NCI-H146 treated with DMSO at 0.1 percent for 48 hours (cell line): Measurements from ENCODE around the gene PTGDS.

Experiments
- DNase-seq: peaks from one replicate; lab custom pipeline; 2025; ENCODE audit not compliant: unreplicated experiment; lab: John Stamatoyannopoulos, UW

PTGDS gene

DNA sequence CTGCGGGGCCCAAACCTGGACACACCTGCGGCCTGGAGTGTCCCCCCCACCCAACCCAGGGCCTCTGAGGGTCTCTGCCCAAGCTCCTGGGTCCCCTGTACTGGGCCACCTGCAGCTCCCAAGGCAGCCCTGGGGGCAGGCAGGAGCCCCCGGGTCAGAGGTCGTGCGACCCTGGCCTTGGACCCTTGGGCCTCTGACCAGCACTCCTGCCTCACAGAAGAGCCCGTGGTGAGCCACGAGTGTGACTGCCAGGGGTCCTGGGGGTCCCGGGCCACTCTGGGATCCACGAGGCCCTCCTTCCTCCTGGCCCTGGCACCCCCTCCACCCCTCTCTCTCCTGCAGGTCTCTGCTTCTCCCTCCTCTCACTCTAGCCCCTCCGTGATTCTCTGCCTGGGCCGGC, 5.0 kb upstream of the PTGDS start:
- no peak for DNase-seq

DNA sequence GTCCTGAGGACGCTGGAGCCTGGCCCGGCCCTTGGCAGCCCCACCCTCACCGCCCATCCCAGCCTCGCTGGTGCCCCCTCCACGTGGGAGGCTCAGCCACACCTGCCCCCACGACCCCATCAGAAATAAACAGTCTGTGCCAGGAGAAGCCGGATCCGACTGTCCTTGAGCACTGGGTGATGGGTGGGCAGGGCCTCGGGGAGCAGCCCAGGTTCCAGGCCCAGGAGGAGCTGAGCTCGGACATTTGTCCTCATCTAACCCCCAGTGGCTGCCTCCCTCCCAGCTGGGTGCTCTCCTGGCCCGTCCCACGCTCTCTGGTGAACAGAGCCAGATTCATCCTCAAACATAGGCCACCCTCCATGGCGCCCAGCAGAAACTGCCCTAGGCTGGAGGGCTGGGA, 4.6 kb upstream of the PTGDS start:
- DNase-seq: no peak

DNA sequence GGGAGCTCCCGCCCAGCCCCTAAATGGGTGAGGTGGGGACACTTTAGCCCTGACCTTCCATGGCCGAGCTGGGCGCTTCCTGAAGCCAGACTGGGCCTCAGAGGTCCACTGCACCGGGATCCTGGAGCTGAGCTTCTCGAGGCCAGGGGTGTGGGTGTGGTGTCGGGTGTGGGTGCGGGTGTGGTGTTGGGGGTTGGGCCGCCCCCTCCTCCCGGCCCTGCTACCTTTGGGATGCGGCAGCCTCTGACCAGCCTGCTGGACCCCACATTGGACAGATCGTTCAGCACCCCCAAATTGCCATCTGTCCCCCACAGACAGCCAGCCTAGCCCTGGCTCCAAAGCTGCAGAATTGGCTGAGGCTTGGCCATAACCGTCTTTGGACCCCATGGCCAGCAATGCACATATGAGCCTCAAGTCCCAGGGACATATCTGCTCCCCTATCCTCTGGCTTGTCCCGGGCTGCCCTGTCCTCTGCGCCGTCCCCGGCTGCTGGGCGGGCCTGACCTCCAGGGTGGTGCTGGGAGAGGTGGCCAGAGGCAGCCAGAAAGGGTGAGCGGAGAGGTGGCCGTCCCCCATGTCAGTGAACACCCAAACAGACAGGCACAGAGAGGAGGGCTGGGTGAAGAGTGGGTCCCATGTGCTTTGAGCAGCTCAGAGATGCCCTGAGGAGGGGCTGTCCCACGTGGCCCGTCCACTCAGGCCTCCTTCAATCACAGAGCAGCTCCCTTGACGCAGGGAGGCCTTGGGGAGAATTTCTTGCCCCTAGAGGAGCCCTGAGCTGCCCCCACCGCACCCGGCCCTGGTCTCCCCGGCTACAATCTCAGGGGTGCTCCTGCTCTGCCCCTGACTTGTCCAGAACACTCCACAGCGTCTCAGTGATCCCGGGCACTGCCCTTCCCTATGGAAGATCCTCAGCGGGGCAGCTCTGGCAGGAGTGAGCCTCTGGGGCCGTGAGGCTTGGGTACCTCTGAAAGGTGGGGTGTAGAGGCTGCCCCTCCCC, 3.4 kb upstream of the PTGDS start:
- DNase-seq: no peak

DNA sequence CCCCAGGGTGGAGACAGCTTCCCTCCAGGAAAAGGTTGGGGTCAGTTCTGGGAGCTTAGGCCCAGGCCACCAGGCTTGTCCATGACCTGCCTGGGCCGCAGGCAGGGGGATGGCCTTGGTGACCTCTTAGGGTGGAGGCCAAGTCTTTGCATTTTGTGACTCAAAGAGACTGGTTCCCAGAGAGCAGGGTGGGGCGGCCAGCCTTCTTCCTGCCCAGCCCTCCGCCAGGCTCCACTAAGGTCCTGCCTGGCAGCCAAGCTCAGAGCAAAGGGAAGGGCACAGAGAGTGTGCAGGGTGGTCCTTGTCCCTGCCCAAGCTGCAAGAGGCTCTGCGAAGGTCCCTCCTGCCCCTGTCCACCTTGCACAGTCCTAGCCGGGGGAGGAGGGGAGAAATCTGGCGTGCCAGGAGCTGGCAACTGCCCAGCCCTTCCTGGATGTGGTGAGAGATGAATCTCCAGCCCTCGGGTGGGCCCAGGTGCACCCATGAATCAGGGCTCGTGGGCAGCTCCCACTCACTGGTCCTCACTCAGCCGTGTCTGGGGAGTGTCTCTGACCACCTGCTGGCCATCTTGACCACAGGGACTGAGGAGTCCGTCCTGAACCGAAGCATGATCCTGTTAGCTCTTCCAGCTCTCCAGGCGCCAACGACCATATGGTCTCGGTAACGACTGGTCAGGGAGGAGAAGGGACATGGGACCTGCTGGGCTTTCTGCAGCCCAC, 2.3 kb upstream of the PTGDS start:
- DNase-seq: no peak

DNA sequence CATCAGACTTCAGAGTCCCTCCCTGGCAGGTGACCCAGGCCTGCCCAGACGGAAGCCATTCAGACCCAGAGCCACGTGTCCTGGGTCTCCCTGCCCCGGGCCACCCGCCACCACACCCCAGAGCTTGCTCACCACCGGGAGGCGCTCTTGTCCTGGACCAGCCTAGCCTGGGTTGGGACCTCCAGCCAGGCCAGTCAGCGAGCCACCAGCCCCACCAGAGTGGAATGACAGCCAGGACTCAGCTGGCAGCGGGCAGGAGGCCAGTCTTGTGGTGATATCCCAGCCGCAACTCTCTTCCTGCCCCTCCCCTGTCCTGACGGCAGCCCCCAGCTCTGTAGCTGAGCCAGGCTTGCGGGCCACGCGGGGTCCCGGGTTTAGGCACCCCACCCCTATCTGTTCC, 1.7 kb upstream of the PTGDS start:
- no peak for DNase-seq

DNA sequence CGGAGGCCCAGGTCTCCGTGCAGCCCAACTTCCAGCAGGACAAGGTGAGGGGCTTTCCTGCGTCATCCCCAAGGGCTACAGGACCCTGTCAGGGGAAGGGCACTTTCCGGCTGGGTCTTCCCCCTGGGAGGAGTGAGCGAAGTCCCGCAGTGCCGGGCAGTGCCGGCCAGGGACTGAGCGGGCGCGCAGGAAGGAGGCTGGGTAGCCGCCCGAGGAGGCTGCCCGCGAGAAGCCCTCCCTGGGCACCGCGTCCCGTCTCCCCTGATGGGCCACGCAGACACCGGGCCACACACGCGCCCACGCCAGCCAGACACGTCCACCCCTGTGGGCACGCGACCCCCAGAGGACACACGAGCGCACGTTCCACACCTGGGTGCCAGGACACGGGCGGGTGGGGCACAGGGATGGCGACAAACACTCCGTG, 357 bp downstream of the PTGDS start:
- no peak for DNase-seq

DNA sequence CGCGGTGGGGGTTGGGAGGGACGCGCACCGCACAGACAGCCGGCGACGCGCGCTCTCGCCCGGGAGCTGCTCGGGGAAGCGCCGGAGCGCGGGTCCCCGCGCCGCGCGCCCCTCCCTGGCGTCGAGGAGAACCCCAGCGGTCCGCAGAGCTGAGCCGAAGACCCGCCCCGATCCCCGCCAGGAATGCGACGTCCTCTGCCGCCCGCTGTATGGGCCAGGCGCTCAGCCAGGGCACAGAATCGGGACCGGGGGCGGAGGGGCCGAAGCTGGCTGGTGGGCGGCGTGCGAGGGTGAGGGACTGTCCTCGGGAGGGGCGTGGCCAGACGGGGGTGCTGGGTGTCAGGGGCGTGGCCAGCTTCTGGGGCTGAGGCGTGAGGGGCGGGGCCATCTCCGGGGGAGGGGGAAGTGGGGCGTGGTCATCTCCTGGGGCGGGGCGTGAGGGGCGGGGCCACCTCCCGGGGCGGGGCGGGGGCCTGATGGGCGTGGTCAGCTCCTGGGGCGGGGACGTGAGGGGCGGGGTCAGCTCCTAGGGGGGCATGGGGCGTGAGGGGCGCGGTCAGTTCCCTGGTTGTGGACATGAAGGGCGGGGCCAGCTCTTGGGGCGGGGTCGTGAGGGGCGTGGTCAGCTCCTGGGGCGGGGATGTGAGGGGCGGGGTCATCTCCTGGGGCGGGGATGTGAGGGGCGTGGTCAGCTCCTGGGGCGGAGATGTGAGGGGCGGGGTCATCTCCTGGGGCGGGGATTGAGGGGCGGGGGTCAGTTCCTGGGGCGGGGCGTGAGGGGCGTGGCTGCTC, 965 bp downstream of the PTGDS start:
- DNase-seq: peak; percentile 14

- DNase-seq: no peak
Observed at GRCh38 chr9:136978865-136979544, 1.7 kb downstream of the PTGDS start.

DNA sequence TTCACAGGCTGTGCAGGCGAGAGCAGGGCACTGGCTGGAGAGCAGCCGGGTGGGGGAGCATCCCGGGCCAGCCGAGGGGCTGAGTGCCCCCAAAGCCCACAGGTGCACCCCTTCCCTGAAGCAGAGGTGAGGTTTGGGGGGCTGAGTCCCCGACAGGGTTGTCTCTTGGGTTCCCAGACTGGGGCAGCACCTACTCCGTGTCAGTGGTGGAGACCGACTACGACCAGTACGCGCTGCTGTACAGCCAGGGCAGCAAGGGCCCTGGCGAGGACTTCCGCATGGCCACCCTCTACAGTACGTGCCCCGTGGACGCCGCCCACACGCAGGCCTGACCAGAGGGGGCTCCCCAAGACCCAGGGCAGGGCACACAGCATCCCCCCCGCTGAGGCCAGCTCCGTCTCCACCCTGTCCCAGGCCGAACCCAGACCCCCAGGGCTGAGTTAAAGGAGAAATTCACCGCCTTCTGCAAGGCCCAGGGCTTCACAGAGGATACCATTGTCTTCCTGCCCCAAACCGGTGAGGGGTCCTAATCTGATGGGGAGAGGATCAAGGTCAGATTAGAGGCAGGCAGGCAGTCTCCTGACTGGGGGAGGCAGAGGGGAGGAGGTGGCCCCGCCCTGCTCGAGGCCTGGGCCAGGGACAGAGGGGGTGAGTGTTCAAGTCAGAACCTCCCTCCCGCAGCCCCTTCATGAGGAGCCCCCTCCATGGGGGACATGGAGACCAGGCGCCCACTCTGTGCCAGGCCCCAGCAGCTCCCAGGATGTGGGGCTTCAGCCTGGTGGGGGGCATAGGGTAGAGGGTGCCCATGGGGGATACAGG, 2.7 kb downstream of the PTGDS start:
- no peak for DNase-seq

- DNase-seq: no peak
Observed at GRCh38 chr9:136980669-136981478, 3.6 kb downstream of the PTGDS start.

DNA sequence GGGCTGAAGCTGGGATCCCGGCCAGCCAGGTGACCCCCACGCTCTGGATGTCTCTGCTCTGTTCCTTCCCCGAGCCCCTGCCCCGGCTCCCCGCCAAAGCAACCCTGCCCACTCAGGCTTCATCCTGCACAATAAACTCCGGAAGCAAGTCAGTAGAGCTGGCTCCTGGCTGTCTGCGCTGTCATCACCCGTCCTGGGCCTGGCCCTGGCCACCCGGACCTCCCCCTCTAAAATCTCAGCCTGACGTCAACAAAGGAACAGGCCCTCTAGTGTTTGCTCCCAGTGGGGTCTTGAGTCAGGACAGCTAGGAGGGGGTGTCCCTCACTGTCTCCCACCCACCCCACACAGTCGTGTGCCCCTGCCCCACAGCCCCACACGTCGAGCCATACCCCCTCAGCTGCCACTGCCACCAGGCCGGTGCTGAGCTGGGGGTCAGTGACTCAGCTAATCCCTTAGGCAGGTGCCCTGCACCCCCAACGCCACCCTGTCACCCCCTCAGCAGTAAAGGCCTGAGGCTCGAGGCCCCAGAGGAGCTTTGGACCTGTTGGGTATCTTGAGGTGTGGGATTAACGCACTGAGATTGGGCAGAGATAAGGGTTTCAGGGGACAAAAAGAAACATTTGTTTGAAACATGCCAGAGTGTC, 4.4 kb downstream of the PTGDS start:
- DNase-seq: no peak

GRCh38 chr9:136982232-136983051, 5.1 kb downstream of the PTGDS start, which contains the start of gene LCNL1:
TSS of gene LCNL1 (plus strand) at chr9:136982993. CDS start at chr9:136983587, 594 bp downstream.
- DNase-seq: no peak

- no peak for DNase-seq
Observed at GRCh38 chr9:136983167-136983566, 5.9 kb downstream of the PTGDS start.

DNA sequence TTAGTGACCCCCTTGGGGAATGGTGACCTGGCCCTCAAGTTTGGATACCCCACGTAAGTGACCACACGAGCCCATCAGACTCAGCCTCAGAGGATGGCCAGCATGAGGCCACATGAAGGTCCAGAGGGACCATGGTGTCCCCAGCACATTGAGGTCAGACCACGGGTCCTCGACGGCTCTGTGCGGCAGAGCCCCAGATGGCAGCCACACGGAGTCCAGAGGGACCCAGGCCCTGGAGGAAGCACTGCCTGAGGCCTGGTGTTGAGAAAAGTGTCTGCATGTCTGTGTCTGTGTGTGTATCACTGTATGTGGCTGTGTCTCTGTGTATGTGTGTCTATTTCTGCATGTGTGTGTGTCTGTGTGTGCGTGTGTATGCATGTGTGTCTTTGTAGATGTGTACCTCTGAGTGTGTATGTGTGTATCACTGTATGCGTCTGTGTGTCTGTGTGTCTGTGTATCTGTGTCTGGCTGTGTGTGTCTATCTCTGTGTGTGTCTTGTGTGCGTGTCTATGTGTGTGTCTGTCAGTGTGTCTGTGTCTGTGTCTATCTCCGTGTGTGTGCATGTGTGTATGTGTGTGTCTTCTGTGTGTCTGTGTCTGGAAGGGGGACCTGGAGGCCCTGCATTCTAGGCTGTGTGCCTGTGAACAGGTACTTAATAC, 6.5 kb downstream of the PTGDS start:
- DNase-seq: no peak

DNA sequence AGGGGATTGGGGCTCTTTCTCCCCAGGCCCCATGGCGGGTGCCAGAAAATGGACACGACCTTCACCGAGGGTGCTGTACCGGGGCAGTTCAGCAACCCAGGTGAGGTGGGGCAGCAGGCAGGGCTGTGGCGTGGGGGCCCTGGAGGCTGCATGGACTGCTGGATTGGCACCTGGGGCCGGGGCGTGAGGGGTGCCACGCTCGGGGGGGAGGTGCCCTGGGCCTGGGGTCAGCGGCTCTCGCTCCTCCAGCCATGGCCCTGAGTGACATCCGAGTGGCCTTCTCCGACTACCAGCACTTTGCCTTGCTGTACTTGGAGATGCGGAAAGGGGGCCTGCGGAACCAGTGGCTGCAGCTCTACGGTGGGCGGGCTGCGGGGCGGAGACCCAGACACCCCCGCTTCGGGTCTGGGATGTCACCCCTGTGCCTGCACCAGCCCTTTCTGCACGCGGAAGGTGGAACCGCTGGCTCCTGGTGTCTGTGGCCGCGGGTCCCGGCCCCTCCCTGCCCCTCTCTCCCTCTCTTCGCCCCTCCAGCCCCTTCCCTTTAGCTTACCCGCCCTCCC, 7.2 kb downstream of the PTGDS start:
- DNase-seq: no peak

GRCh38 chr9:136985027-136985602, 7.8 kb downstream of the PTGDS start:
- DNase-seq: no peak
